Measurements from ENCODE around the gene TMEM235.

TMEM235 gene

GRCh38 chr17:78223765-78224164 is 7.7 kb upstream of the TMEM235 start:
- Histone ChIP-seq H3K4me1 (ENCODE audit: control insufficient read depth, insufficient read depth, low read length) (peaks cover 3% of the 10 kb centered on the region), H3K36me3 (ENCODE audit: control insufficient read depth, insufficient read depth, low read length) (peaks cover 18% of the 10 kb centered on the region), H3K9me3 (ENCODE audit: control insufficient read depth, insufficient read depth, low read length) (no peaks in the 10 kb centered on the region), H3K4me3 (ENCODE audit: low read depth, low read length) (no peak overlapping the region), H3K27me3 (ENCODE audit: control insufficient read depth, insufficient read depth, low read length) (no peaks in the 10 kb centered on the region), H3K9ac (ENCODE audit: low read depth, low read length) (no peak overlapping the region)

GRCh38 chr17:78224231-78225087 is 7.0 kb upstream of the TMEM235 start:
- Histone ChIP-seq H3K9me3 (ENCODE audit: control insufficient read depth, insufficient read depth, low read length) (no peaks in the 10 kb centered on the region), H3K27me3 (ENCODE audit: control insufficient read depth, insufficient read depth, low read length) (no peaks in the 10 kb centered on the region), H3K9ac (ENCODE audit: low read depth, low read length) (no peak overlapping the region), H3K4me3 (ENCODE audit: low read depth, low read length) (no peak overlapping the region), H3K36me3 (ENCODE audit: control insufficient read depth, insufficient read depth, low read length) (peaks cover 18% of the 10 kb centered on the region), H3K4me1 (ENCODE audit: control insufficient read depth, insufficient read depth, low read length) (peaks cover 2% of the 10 kb centered on the region)

GRCh38 chr17:78225088-78225865 is 6.2 kb upstream of the TMEM235 start:
- H3K4me1 ChIP-seq (ENCODE audit: control insufficient read depth, insufficient read depth, low read length) = no peaks in the 10 kb centered on the region
- no peak overlapping the region for H3K9ac ChIP-seq (ENCODE audit: low read depth, low read length)
- no peak overlapping the region for H3K4me3 ChIP-seq (ENCODE audit: low read depth, low read length)
- H3K36me3 ChIP-seq (ENCODE audit: control insufficient read depth, insufficient read depth, low read length) = peaks cover 15% of the 10 kb centered on the region
- peaks cover 2% of the 10 kb centered on the region for H3K27me3 ChIP-seq (ENCODE audit: control insufficient read depth, insufficient read depth, low read length)
- no peaks in the 10 kb centered on the region for H3K9me3 ChIP-seq (ENCODE audit: control insufficient read depth, insufficient read depth, low read length)

- H3K9ac ChIP-seq (ENCODE audit: low read depth, low read length) = no peak overlapping the region
- peaks cover 12% of the 10 kb centered on the region for H3K36me3 ChIP-seq (ENCODE audit: control insufficient read depth, insufficient read depth, low read length)
- H3K4me1 ChIP-seq (ENCODE audit: control insufficient read depth, insufficient read depth, low read length) = no peaks in the 10 kb centered on the region
- H3K9me3 ChIP-seq (ENCODE audit: control insufficient read depth, insufficient read depth, low read length) = no peaks in the 10 kb centered on the region
- H3K27me3 ChIP-seq (ENCODE audit: control insufficient read depth, insufficient read depth, low read length) = peaks cover 10% of the 10 kb centered on the region
- no peak overlapping the region for H3K4me3 ChIP-seq (ENCODE audit: low read depth, low read length)
Observed at GRCh38 chr17:78226055-78226758, 5.2 kb upstream of the TMEM235 start.

- no peak overlapping the region for H3K4me3 ChIP-seq (ENCODE audit: low read depth, low read length)
- no peak overlapping the region for H3K9ac ChIP-seq (ENCODE audit: low read depth, low read length)
- H3K4me1 ChIP-seq (ENCODE audit: control insufficient read depth, insufficient read depth, low read length) = no peaks in the 10 kb centered on the region
- peaks cover 14% of the 10 kb centered on the region for H3K27me3 ChIP-seq (ENCODE audit: control insufficient read depth, insufficient read depth, low read length)
- H3K36me3 ChIP-seq (ENCODE audit: control insufficient read depth, insufficient read depth, low read length) = peaks cover 12% of the 10 kb centered on the region
- no peaks in the 10 kb centered on the region for H3K9me3 ChIP-seq (ENCODE audit: control insufficient read depth, insufficient read depth, low read length)
Observed at GRCh38 chr17:78226759-78227454, 4.5 kb upstream of the TMEM235 start.

GRCh38 chr17:78227455-78227916 is 3.9 kb upstream of the TMEM235 start:
- H3K27me3 ChIP-seq (ENCODE audit: control insufficient read depth, insufficient read depth, low read length) = peaks cover 17% of the 10 kb centered on the region
- peaks cover 11% of the 10 kb centered on the region for H3K36me3 ChIP-seq (ENCODE audit: control insufficient read depth, insufficient read depth, low read length)
- H3K4me1 ChIP-seq (ENCODE audit: control insufficient read depth, insufficient read depth, low read length) = no peaks in the 10 kb centered on the region
- H3K9me3 ChIP-seq (ENCODE audit: control insufficient read depth, insufficient read depth, low read length) = no peaks in the 10 kb centered on the region
- no peak overlapping the region for H3K4me3 ChIP-seq (ENCODE audit: low read depth, low read length)
- H3K9ac ChIP-seq (ENCODE audit: low read depth, low read length) = no peak overlapping the region

- no peaks in the 10 kb centered on the region for H3K4me1 ChIP-seq (ENCODE audit: control insufficient read depth, insufficient read depth, low read length)
- no peak overlapping the region for H3K4me3 ChIP-seq (ENCODE audit: low read depth, low read length)
Observed at GRCh38 chr17:78228176-78228575, 3.3 kb upstream of the TMEM235 start.

GRCh38 chr17:78230252-78230962 is 1.0 kb upstream of the TMEM235 start:
- Histone ChIP-seq H3K9ac (ENCODE audit: low read depth, low read length) (no peak overlapping the region), H3K9me3 (ENCODE audit: control insufficient read depth, insufficient read depth, low read length) (no peaks in the 10 kb centered on the region), H3K27me3 (ENCODE audit: control insufficient read depth, insufficient read depth, low read length) (peaks cover 23% of the 10 kb centered on the region), H3K4me1 (ENCODE audit: control insufficient read depth, insufficient read depth, low read length) (no peaks in the 10 kb centered on the region), H3K36me3 (ENCODE audit: control insufficient read depth, insufficient read depth, low read length) (no peaks in the 10 kb centered on the region), H3K4me3 (ENCODE audit: low read depth, low read length) (no peak overlapping the region)

More at GRCh38 chr17:78228176-78228575, 3.3 kb upstream of the TMEM235 start:
- H3K9me3 ChIP-seq (ENCODE audit: control insufficient read depth, insufficient read depth, low read length) = no peaks in the 10 kb centered on the region
- H3K36me3 ChIP-seq (ENCODE audit: control insufficient read depth, insufficient read depth, low read length) = peaks cover 4% of the 10 kb centered on the region
- H3K9ac ChIP-seq (ENCODE audit: low read depth, low read length) = no peak overlapping the region
- H3K27me3 ChIP-seq (ENCODE audit: control insufficient read depth, insufficient read depth, low read length) = peaks cover 23% of the 10 kb centered on the region

- peaks cover 23% of the 10 kb centered on the region for H3K27me3 ChIP-seq (ENCODE audit: control insufficient read depth, insufficient read depth, low read length)
- peak overlapping the region; percentile 50 for H3K4me3 ChIP-seq (ENCODE audit: low read depth, low read length)
- H3K36me3 ChIP-seq (ENCODE audit: control insufficient read depth, insufficient read depth, low read length) = no peaks in the 10 kb centered on the region
- H3K9me3 ChIP-seq (ENCODE audit: control insufficient read depth, insufficient read depth, low read length) = no peaks in the 10 kb centered on the region
- no peaks in the 10 kb centered on the region for H3K4me1 ChIP-seq (ENCODE audit: control insufficient read depth, insufficient read depth, low read length)
- H3K9ac ChIP-seq (ENCODE audit: low read depth, low read length) = no peak overlapping the region
Observed at GRCh38 chr17:78231991-78232858, 794 bp downstream of the TMEM235 start.

- no peaks in the 10 kb centered on the region for H3K9me3 ChIP-seq (ENCODE audit: control insufficient read depth, insufficient read depth, low read length)
- no peak overlapping the region for H3K4me3 ChIP-seq (ENCODE audit: low read depth, low read length)
- H3K4me1 ChIP-seq (ENCODE audit: control insufficient read depth, insufficient read depth, low read length) = no peaks in the 10 kb centered on the region
- H3K27me3 ChIP-seq (ENCODE audit: control insufficient read depth, insufficient read depth, low read length) = peaks cover 23% of the 10 kb centered on the region
- H3K36me3 ChIP-seq (ENCODE audit: control insufficient read depth, insufficient read depth, low read length) = no peaks in the 10 kb centered on the region
- no peak overlapping the region for H3K9ac ChIP-seq (ENCODE audit: low read depth, low read length)
Observed at GRCh38 chr17:78232859-78233173, 1.4 kb downstream of the TMEM235 start.
